MM.1S (cell line): Measurements from ENCODE around the gene C1D.

ENCODE experiments used
- DNase-seq: peaks from one replicate; pipeline ENCODE4 v3.0.0-alpha.2; 2015
- H2AFZ ChIP-seq: fragments of 300-600 bp; sonication (generic); 2 replicates; pipeline ENCODE4 v1.6.0; 2016; ENCODE audit warnings: antibody characterized with exemption, low read length
- H3F3A ChIP-seq: fragments of 300-600 bp; sonication (generic); 2 replicates; pipeline ENCODE4 v1.6.1; 2016; ENCODE audit warnings: mild to moderate bottlenecking, antibody characterized with exemption, low read length, moderate library complexity, mixed read lengths; ENCODE audit not compliant: insufficient read depth
- H3K27ac ChIP-seq: fragments of 300-600 bp; sonication (generic); 2 replicates; pipeline ENCODE4 v1.5.1; 2016; ENCODE audit warnings: mild to moderate bottlenecking, low read length
- H3K27me3 ChIP-seq: fragments of 300-600 bp; sonication (generic); replicated peaks from 2 replicates; pipeline ENCODE4 v1.6.0; 2016; ENCODE audit warnings: low read length; ENCODE audit not compliant: insufficient read depth
- H3K36me3 ChIP-seq: fragments of 300-600 bp; sonication (generic); replicated peaks from 2 replicates; pipeline ENCODE4 v1.6.1; 2016; ENCODE audit warnings: mild to moderate bottlenecking, low read length, mixed read lengths; ENCODE audit not compliant: insufficient read depth
- H3K4me1 ChIP-seq: fragments of 300-600 bp; sonication (generic); 2 replicates; pipeline ENCODE4 v1.6.1; 2016; ENCODE audit warnings: low read length, mixed read lengths
- H3K4me2 ChIP-seq: fragments of 300-600 bp; sonication (generic); 2 replicates; pipeline ENCODE4 v1.6.0; 2016; ENCODE audit warnings: low read depth, low read length
- H3K4me3 ChIP-seq: fragments of 300-600 bp; sonication (generic); 2 replicates; pipeline ENCODE4 v1.5.1; 2016; ENCODE audit warnings: low read length, mixed read lengths
- H3K79me2 ChIP-seq: fragments of 300-600 bp; sonication (generic); 2 replicates; pipeline ENCODE4 v1.6.1; 2016; ENCODE audit warnings: mixed run types, low read length, mixed read lengths
- H3K9ac ChIP-seq: fragments of 300-600 bp; sonication (generic); 2 replicates; pipeline ENCODE4 v1.6.1; 2016; ENCODE audit warnings: low read length, mixed read lengths
- H3K9me2 ChIP-seq: fragments of 300-600 bp; sonication (generic); replicated peaks from 2 replicates; pipeline ENCODE4 v1.6.1; 2016; ENCODE audit warnings: mild to moderate bottlenecking, low read length, mixed read lengths; ENCODE audit not compliant: insufficient read depth
- H3K9me3 ChIP-seq: fragments of 300-600 bp; sonication (generic); replicated peaks from 2 replicates; pipeline ENCODE4 v1.6.1; 2016; ENCODE audit warnings: mild to moderate bottlenecking, low read length, mixed read lengths; ENCODE audit not compliant: insufficient read depth
- H4K20me1 ChIP-seq: fragments of 300-600 bp; sonication (generic); 2 replicates; pipeline ENCODE4 v1.6.1; 2016; ENCODE audit warnings: mild to moderate bottlenecking, low read length, moderate library complexity, mixed read lengths; ENCODE audit not compliant: insufficient read depth
- CTCF ChIP-seq: fragments of 300-600 bp; sonication (generic); IDR thresholded peaks from 2 replicates; pipeline ENCODE4 v1.5.1; 2016; ENCODE audit warnings: antibody characterized with exemption, low read length, mixed read lengths
- EZH2 ChIP-seq: fragments of 300-600 bp; sonication (generic); optimal IDR thresholded peaks from 2 replicates; pipeline ENCODE3; 2017; ENCODE audit warnings: low read depth, mild to moderate bottlenecking, antibody characterized with exemption, low read length, mixed read lengths
- EZH2phosphoT487 ChIP-seq: fragments of 300-600 bp; sonication (generic); IDR thresholded peaks from 2 replicates; pipeline ENCODE4 v1.6.1; 2018; ENCODE audit warnings: antibody characterized with exemption, low read length

The C1D gene

GRCh38 chr2:68060652-68061051 is 2.2 kb downstream of the C1D start:
- TF ChIP-seq CTCF (no peak), EZH2 (no peak), EZH2phosphoT487 (no peak)
- Histone ChIP-seq H3K27ac (no peak overlapping the region), H3K4me1 (peaks cover 9% of the 10 kb centered on the region), H2AFZ (no peak overlapping the region), H3K4me3 (no peak overlapping the region), H3K79me2 (peaks cover 68% of the 10 kb centered on the region), H4K20me1 (no peaks in the 10 kb centered on the region), H3F3A (peaks cover 4% of the 10 kb centered on the region; the same call in 1 of the 2 replicates), H3K4me2 (no peak overlapping the region), H3K9me3 (no peaks in the 10 kb centered on the region), H3K36me3 (no peaks in the 10 kb centered on the region), H3K9me2 (no peaks in the 10 kb centered on the region), H3K27me3 (no peaks in the 10 kb centered on the region), H3K9ac (no peak overlapping the region)
- no peak for DNase-seq

- H3K9me3 ChIP-seq = no peaks in the 10 kb centered on the region
- no peaks in the 10 kb centered on the region for H4K20me1 ChIP-seq
- no peak overlapping the region for H3K9ac ChIP-seq
- no peaks in the 10 kb centered on the region for H3K36me3 ChIP-seq
- no peak for TF ChIP-seq EZH2
- TF ChIP-seq CTCF = no peak
- no peak for TF ChIP-seq EZH2phosphoT487
- no peaks in the 10 kb centered on the region for H3K9me2 ChIP-seq
- no peak overlapping the region for H3K4me2 ChIP-seq
- H3K27ac ChIP-seq = no peak overlapping the region
- H3F3A ChIP-seq = peaks cover 4% of the 10 kb centered on the region; the same call in 1 of the 2 replicates
- no peak for DNase-seq
- H3K27me3 ChIP-seq = no peaks in the 10 kb centered on the region
- H3K79me2 ChIP-seq = peaks cover 75% of the 10 kb centered on the region
- H3K4me3 ChIP-seq = no peak overlapping the region
- H3K4me1 ChIP-seq = peaks cover 9% of the 10 kb centered on the region
- H2AFZ ChIP-seq = no peak overlapping the region
These were observed 2.8 kb downstream of the C1D start for GRCh38 chr2:68059784-68060525.

- Histone ChIP-seq H3K27ac (no peak overlapping the region), H3K27me3 (no peaks in the 10 kb centered on the region), H3K79me2 (peaks cover 96% of the 10 kb centered on the region), H3F3A (no peaks in the 10 kb centered on the region), H4K20me1 (no peaks in the 10 kb centered on the region), H3K4me1 (peaks cover 4% of the 10 kb centered on the region; the same call in 1 of the 2 replicates), H3K4me2 (no peak overlapping the region), H3K9ac (no peak overlapping the region), H3K9me2 (no peaks in the 10 kb centered on the region), H3K36me3 (no peaks in the 10 kb centered on the region), H2AFZ (no peak overlapping the region), H3K9me3 (no peaks in the 10 kb centered on the region), H3K4me3 (no peak overlapping the region)
- no peak for TF ChIP-seq EZH2
- DNase-seq = no peak
These were observed 5.0 kb downstream of the C1D start for GRCh38 chr2:68057658-68058396.
